ENCODE results near the gene CEP89. TPM values are rescaled to one million over a fixed set of nuclear protein-coding genes. Genes with fewer than 3 reads are reported as not detected.
"Not testable (repeated sequence)": the region's sequence is repeated elsewhere in the genome, so short reads cannot be mapped to it uniquely, and the experiment has no call there.

Gene CEP89
- total and polyA plus RNA-seq, 7 donors = 7.0 to 27.1 (median 10.0) TPM

- no peaks in the 10 kb centered on the region for H3K27me3 ChIP-seq (ENCODE audit: insufficient read depth in 3 of 3, low read length in 2 of 3)
- 78 to 81% (median 80%) methylated on average over 5 of the region's 5 CpGs for WGBS, 3 donors
- no peak overlapping the region for H3K4me3 ChIP-seq
- H3K27ac ChIP-seq = no peak overlapping the region
- ATAC-seq (no peak), DNase-seq (no peak)
- no peaks in the 10 kb centered on the region for H3K36me3 ChIP-seq (ENCODE audit: insufficient read depth in 1 of 2, low read depth in 1 of 2)
- H3K4me1 ChIP-seq = no peaks in the 10 kb centered on the region
- TF ChIP-seq, protein P1, sequence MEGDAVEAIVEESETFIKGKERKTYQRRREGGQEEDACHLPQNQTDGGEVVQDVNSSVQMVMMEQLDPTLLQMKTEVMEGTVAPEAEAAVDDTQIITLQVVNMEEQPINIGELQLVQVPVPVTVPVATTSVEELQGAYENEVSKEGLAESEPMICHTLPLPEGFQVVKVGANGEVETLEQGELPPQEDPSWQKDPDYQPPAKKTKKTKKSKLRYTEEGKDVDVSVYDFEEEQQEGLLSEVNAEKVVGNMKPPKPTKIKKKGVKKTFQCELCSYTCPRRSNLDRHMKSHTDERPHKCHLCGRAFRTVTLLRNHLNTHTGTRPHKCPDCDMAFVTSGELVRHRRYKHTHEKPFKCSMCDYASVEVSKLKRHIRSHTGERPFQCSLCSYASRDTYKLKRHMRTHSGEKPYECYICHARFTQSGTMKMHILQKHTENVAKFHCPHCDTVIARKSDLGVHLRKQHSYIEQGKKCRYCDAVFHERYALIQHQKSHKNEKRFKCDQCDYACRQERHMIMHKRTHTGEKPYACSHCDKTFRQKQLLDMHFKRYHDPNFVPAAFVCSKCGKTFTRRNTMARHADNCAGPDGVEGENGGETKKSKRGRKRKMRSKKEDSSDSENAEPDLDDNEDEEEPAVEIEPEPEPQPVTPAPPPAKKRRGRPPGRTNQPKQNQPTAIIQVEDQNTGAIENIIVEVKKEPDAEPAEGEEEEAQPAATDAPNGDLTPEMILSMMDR (IDR thresholded peaks at IDR 0.05) = no peak
- intact Hi-C loops (cut with DNase I) = no loop called here
- H3K9me3 ChIP-seq = no peaks in the 10 kb centered on the region
These were observed 17.0 kb upstream of the CEP89 start for GRCh38 chr19:32988724-32989123.

GRCh38 chr19:32988254-32988653, 16.5 kb upstream of the CEP89 start:
- DNase-seq; H3K27ac ChIP-seq; H3K36me3 ChIP-seq (ENCODE audit: insufficient read depth in 1 of 2, low read depth in 1 of 2); H3K9me3 ChIP-seq; H3K4me3 ChIP-seq; H3K4me1 ChIP-seq; ATAC-seq; H3K27me3 ChIP-seq (ENCODE audit: insufficient read depth in 3 of 3, low read length in 2 of 3); intact Hi-C loops (cut with DNase I): not testable (repeated sequence)
- 86 to 91% (median 90%) methylated on average over 5 of the region's 5 CpGs for WGBS, 3 donors

- H3K4me1 ChIP-seq; ATAC-seq; intact Hi-C loops (cut with DNase I); H3K27ac ChIP-seq; H3K9me3 ChIP-seq; H3K27me3 ChIP-seq (ENCODE audit: insufficient read depth in 3 of 3, low read length in 2 of 3); H3K36me3 ChIP-seq (ENCODE audit: insufficient read depth in 1 of 2, low read depth in 1 of 2); H3K4me3 ChIP-seq; DNase-seq: not testable (repeated sequence)
- WGBS, 3 donors = 93 to 98% (median 93%) methylated on average over 5 to 6 of the region's 6 CpGs
These were observed 10.7 kb upstream of the CEP89 start for GRCh38 chr19:32982488-32982887.

GRCh38 chr19:32979807-32980206, 8.0 kb upstream of the CEP89 start:
- DNase-seq; H3K4me3 ChIP-seq; ATAC-seq; H3K27ac ChIP-seq; H3K4me1 ChIP-seq; H3K36me3 ChIP-seq (ENCODE audit: insufficient read depth in 1 of 2, low read depth in 1 of 2); H3K27me3 ChIP-seq (ENCODE audit: insufficient read depth in 3 of 3, low read length in 2 of 3); H3K9me3 ChIP-seq: not testable (repeated sequence)
- WGBS, 3 donors = 86 to 93% (median 91%) methylated on average over 7 of the region's 7 CpGs
- intact Hi-C loops (cut with DNase I) = loop anchor here in 1 of 2 donors (5.0 kb wide), 1 partner anchor 102 kb away; the partner anchor contains the start of gene GPATCH1

DNA sequence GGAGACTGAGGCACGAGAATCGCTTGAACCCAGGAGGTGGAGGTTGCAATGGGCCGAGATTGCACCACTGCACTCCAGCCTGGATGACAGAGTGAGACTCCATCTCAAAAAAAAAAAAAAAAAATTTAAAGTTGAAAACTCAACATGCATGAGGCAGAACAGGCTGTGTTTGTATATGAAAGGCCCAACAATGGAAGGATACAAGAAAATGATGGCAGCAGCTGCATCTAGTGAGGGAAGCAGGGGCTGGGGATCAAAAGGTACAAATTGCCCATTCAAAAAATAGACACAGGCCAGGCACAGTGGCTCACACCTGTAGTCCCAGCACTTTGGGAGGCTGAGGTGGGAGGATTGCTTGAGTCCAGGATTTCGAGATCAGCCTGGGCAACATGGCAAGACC, 6.1 kb upstream of the CEP89 start:
- intact Hi-C loops (cut with DNase I) = loop anchor here in 1 of 2 donors (5.0 kb wide), 1 partner anchor 104 kb away; the partner anchor contains the start of gene GPATCH1
- H3K4me1 ChIP-seq; H3K4me3 ChIP-seq; H3K27ac ChIP-seq; H3K36me3 ChIP-seq (ENCODE audit: insufficient read depth in 1 of 2, low read depth in 1 of 2); H3K27me3 ChIP-seq (ENCODE audit: insufficient read depth in 3 of 3, low read length in 2 of 3); DNase-seq; ATAC-seq; H3K9me3 ChIP-seq: not testable (repeated sequence)
- 91 to 98% (median 94%) methylated on average over 4 of the region's 4 CpGs for WGBS, 3 donors

DNA sequence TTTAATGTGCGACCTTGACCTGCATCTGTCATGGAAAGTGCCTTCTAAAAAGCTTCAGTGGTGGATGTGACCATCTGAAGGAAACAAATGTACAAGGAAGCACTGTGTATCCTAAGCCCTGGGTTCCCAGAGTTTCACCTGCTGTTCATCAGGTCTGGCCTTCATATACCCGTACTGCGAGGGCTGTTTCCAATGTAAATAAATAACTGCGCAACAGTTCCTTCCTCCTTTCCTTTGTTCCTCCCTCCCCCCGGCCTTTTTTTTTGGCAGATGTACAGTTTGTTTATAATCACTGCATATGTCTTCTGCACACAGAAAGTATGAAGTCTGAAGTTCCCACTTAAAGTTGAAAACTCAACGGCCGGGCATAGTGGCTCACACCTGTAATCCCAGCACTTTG, 5.5 kb upstream of the CEP89 start:
- H3K4me3 ChIP-seq = no peak overlapping the region
- H3K27ac ChIP-seq = no peak overlapping the region
- ATAC-seq (no peak), DNase-seq (no peak)
- H3K9me3 ChIP-seq = no peaks in the 10 kb centered on the region
- H3K27me3 ChIP-seq (ENCODE audit: insufficient read depth in 3 of 3, low read length in 2 of 3) = no peaks in the 10 kb centered on the region
- TF ChIP-seq, protein P1 (IDR thresholded peaks at IDR 0.05) = no peak
- WGBS, 3 donors = 77 to 89% (median 79%) methylated on average over 7 of the region's 7 CpGs
- intact Hi-C loops (cut with DNase I) = loop anchor here in 1 of 2 donors (5.0 kb wide), 1 partner anchor 105 kb away; the partner anchor contains the start of gene GPATCH1
- H3K4me1 ChIP-seq = no peaks in the 10 kb centered on the region
- no peaks in the 10 kb centered on the region for H3K36me3 ChIP-seq (ENCODE audit: insufficient read depth in 1 of 2, low read depth in 1 of 2)
